ENCODE results near the gene ITPRID2.

- TF ChIP-seq ZBED1 (IDR thresholded peaks at IDR 0.05; ENCODE audit: borderline replicate concordance), result no peak
- no peak for TF ChIP-seq ATF7 (IDR thresholded peaks at IDR 0.05; ENCODE audit: low read depth)
- no peak for TF ChIP-seq CTCF (IDR thresholded peaks at IDR 0.05 in 2 of 3, conservative IDR thresholded peaks at IDR 0.05 in 1 of 3; ENCODE audit: control insufficient read depth in 2 of 3, extremely low read depth in 1 of 3, insufficient read depth in 1 of 3, low read depth in 3 of 3, low read length in 3 of 3)
- TF ChIP-seq NRF1 (conservative IDR thresholded peaks at IDR 0.05; ENCODE audit: low read depth, low read length), result no peak
- TF ChIP-seq RELB (IDR thresholded peaks at IDR 0.05; ENCODE audit: low read depth), result no peak
- no peak for TF ChIP-seq POLR2A (IDR thresholded peaks at IDR 0.05; ENCODE audit: low read depth, low read length)
These were observed 70.6 kb downstream of the ITPRID2 start for GRCh38 chr2:181962142-181962541.
